HG03460 (cell line): ENCODE measurements around the gene AARS2.
"Not testable (repeated sequence)": the region's sequence is repeated elsewhere in the genome, so short reads cannot be mapped to it uniquely, and the experiment has no call there.

Experiments used
- ATAC-seq: cut with Tn5 transposase; IDR thresholded peaks from one replicate; pipeline ENCODE4 v1.9.1; 2021; ENCODE audit not compliant: unreplicated experiment

Gene AARS2

GRCh38 chr6:44332585-44332984 is 19.4 kb upstream of the AARS2 start:
- no peak for ATAC-seq

GRCh38 chr6:44329858-44330257 is 16.7 kb upstream of the AARS2 start:
- ATAC-seq = no peak

DNA sequence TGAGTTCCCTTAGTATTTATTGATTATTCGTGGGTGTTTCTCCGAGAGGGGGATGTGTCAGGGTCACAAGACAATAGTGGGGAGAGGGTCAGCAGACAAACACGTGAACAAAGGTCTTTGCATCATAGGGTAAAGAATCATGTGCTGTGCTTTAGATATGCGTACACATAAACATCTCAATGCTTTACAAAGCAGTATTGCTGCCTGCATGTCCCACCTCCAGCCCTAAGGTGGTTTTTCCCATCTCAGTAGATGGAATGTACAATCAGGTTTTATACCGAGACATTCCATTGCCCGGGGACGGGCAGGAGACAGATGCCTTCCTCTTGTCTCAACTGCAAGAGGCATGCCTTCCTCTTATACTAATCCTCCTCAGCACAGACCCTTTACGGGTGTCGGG is 15.1 kb upstream of the AARS2 start:
- ATAC-seq = not testable (repeated sequence)

- no peak for ATAC-seq
Measured at GRCh38 chr6:44327760-44328159, 14.6 kb upstream of the AARS2 start.

DNA sequence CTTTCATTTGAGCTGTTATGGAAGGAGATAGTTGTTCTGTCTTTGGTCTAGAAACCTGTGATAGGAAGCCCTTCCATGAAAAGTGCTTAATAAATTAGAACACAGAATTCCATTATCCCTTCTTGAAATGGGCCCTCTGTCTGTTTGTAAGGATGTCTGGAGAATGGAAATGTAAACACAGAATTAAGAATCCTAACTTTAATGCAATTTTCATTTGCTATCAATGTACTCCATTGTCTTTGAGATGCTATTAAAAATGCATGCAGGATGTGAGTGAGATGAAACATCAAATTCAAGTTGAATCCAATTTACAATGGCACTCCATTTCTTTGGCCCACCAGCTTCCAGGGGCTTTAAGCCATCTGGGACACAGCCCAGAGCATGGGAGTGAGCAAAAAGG is 13.9 kb upstream of the AARS2 start:
- ATAC-seq = no peak

DNA sequence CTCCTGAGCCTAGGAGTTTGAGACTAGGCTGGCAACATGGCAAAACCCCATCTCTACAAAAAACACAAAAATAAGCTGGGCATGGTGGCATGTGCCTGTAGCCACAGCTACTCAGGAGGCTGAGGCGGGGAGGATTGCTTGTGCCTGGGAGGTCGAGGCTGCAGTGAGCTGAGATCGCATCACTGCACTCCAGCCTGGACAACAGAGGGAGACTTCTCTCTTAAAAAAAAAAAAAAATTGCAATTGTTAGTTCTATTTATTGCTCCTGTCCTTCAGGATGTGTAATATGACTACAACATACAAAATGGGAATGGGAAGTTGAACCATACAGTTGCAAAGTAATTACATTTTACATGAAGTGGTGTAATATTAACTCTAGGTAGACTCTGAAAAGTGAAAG is 8.1 kb upstream of the AARS2 start:
- no peak for ATAC-seq

- not testable (repeated sequence) for ATAC-seq
Measured at GRCh38 chr6:44317136-44317631, 4.0 kb upstream of the AARS2 start.

DNA sequence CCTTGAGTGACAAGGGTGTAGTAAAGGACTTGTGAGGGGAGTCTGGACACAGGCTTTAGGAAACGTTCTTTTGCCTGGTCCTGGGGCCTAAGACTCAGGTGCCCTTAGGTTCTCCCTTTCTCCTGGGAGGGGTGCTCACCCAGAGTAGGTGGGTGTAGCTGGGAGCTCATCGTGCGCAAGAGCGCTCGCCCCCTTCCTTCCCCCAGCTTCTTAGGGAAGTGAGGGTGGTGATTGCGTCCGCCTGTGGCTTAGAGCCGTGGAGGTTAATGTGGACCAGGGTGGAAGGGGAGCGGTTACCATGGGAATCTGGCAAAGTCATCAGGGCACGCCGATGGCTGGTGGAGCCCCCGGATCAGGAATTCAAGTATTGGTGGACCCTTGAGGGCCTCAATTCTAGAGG is 3.3 kb upstream of the AARS2 start:
- no peak for ATAC-seq

DNA sequence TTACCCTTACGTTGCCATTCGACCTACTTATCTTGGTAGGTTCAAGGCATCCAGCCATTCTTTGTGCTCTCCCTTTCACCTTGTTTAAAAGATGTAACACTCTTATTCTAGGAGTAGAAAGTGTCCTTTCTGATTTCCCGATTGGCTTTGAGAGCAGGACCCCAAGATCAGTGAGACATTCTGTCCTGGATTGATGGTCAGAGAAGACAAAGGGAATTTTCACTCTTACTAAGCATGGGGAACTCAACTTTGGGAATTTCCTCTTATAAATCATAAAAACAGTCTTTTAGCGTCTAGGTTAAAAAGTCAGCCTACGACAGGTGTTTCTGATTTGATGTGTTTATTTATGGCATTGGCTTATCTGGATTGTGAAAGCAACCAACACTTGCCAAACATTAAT is 2.8 kb upstream of the AARS2 start:
- ATAC-seq = no peak

DNA sequence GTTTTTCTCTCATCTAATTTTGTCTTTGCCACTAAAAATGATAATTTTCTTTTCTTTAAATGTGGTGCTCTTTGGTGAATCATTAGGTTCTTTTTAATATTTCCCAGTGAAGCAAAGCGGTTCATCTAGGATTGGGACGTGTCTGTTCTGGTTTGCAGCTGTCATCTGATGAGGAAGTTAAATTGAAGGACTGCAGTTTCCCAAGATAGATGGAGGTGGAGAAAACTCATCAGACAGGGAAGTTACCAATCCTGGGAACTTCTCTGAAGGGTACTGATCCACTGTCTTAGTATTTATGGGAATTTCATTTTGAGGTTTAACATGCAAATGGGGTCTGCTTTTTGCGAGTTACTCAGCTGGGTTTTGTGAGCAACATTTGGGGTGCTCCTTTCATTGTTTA is 2.4 kb upstream of the AARS2 start:
- no peak for ATAC-seq

DNA sequence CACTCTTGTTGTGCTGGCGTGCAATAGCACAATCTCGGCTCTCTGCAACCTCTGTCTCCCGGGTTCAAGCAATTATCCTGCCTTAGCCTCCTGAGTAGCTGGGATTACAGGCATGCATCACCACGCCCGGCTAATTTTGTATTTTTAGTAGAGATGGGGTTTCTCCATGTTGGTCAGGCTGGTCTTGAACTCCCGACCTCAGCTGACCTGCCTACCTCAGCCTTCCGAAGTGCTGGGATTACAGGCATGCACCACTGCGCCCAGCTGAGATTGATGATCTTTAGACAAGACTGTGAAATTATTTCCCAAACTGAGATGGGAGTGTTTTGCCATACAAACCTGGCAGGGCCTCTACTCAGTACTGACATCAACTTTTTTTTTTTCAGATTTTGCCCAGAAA is 1.5 kb upstream of the AARS2 start:
- not testable (repeated sequence) for ATAC-seq

DNA sequence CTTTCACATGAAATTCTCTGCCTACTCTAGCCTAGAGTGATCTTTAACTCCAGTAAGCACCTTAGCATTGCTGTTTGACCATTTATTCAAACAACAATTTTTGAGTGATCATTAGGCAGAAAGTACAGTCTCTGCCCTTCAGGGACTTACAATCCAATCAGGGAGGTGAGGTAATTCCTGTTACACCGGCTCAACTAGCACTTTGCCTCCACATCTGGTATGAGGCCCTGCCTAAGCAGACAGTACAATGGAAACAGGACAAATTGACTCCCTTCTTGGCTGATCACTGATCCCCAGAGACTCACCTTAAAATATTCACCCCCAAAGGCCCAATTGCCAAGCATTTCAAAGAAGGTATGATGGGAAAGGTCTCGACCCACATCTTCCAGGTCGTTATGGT is 1.4 kb downstream of the AARS2 start:
- ATAC-seq = no peak

DNA sequence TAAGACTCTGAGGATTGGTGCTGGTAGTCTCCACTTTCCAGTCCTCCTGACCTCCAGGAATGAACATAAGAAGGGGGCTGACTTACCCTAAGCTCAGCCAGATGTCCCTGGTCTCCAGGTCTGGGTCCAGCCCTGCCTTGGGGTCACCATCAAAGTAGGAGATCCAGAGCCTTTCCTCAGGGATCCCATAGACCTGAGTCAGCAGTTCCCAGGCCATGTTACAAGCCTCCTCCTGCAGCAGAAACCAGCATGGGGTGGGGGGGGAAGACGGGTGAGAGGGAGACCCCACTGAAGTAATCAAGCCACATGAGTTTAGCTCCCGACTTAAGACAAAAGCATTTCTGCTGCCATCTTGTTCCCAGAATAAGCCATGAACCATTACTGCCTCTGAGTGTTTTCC is 1.8 kb downstream of the AARS2 start:
- ATAC-seq = no peak

GRCh38 chr6:44310241-44310640 is 2.9 kb downstream of the AARS2 start:
- ATAC-seq = no peak

DNA sequence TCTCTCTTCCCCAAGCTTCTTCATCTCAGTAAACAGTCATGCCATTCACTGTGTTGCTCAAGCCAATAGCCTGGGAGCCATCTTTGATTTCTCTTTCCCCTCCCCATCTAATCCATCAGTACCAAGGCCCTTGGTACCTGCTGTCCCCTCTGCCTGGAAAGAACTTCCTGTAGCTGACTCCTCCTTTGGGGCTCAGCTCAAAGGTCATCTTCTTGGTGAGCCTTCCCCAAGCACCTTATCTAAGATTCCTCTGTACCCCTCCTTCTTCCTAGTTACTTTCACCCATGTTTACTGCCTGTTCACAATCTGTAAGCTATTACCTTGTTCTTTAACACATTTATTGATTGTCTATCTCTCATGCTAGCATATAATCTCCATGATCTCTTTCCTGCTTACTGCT is 3.5 kb downstream of the AARS2 start:
- ATAC-seq = no peak

- ATAC-seq = no peak
Measured at GRCh38 chr6:44309092-44309491, 4.1 kb downstream of the AARS2 start.

- ATAC-seq = no peak
Measured at GRCh38 chr6:44307217-44307616, 5.9 kb downstream of the AARS2 start.

- ATAC-seq = no peak
Measured at GRCh38 chr6:44306710-44307109, 6.4 kb downstream of the AARS2 start.

GRCh38 chr6:44305200-44305725 is 7.9 kb downstream of the AARS2 start:
- ATAC-seq = no peak

GRCh38 chr6:44304282-44305199 is 8.6 kb downstream of the AARS2 start:
- no peak for ATAC-seq

GRCh38 chr6:44303842-44304241 is 9.3 kb downstream of the AARS2 start:
- no peak for ATAC-seq

- no peak for ATAC-seq
Measured at GRCh38 chr6:44302856-44303255, 10.3 kb downstream of the AARS2 start.
